Activated CD4-positive, alpha-beta T cell treated with anti-CD3 and anti-CD28 coated beads for 4 hours (primary cell): Measurements from ENCODE around the gene PIP5K1B.

Source experiments
- DNase-seq, 2 donors: peaks; one replicate each; pipeline ENCODE4 v3.0.0-alpha.2; 2020

The PIP5K1B gene

GRCh38 chr9:68870086-68870485 is 165.0 kb downstream of the PIP5K1B start:
- DNase-seq = no peak

- no peak for DNase-seq
Observed at GRCh38 chr9:68871236-68871635, 166.2 kb downstream of the PIP5K1B start.

DNA sequence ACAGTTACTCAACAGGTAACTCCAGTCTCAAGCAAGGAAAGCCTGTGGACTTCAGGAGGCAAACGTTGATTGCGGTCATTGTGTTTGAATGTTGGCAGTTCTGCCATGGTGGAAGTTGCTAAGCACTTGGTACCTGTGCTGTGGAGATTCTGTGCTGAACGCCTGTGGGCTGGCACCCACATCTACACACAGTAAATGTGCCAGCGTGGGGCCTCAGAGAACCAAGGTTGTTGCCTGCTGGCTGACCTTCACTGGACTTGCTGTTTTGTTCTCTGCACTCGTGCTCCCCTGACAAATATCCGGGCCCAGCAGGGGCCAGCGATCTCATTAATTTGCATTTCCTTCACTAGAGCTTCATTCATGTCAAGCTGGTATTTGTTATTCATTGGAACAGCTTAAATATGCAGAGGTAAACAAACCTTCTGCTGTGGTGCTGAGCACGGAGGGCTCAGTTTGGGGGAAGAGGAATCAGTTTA is 167.0 kb downstream of the PIP5K1B start:
- no peak for DNase-seq

DNA sequence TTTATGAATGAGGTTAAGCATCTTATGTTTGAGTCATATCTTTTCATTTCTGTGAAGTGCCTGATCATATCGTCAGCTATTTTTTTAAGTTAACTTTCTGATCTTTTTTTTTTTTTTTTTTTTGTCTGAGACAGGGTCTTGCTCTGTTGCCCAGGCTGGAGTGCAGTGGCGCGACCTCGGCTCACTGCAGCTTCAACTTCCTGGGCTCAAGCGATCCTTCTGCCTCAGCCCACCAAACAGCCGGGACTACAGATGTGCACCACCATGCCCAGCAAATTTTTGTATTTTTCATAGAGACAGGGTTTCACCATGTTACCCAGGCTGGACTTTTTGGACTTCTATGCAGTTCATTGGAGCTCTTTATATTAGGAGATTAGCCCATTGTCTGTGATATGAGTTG is 168.1 kb downstream of the PIP5K1B start:
- DNase-seq = no peak

DNA sequence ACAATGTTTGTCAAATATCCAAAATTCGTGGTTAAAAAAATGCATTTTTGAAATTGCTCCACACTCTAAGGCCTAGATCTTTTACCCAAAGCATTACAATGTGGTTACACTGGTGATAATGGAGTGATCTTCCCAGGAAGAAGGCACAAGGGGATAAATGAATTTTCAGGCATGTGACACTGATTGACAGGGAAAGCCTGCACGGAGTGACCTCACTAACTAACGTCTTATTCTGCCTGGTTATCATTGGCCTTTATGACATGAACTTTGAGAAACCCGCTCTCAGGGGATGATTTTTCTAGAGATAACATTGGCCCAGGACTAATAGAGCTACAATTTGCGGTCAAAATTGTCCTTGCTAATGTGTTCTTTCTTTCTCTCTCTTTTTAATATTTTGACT is 171.2 kb downstream of the PIP5K1B start:
- no peak for DNase-seq

- DNase-seq = no peak
Observed at GRCh38 chr9:68876681-68877080, 171.6 kb downstream of the PIP5K1B start.

- no peak for DNase-seq
Observed at GRCh38 chr9:68877219-68877618, 172.2 kb downstream of the PIP5K1B start.

- no peak for DNase-seq
Observed at GRCh38 chr9:68878450-68878849, 173.4 kb downstream of the PIP5K1B start.

DNA sequence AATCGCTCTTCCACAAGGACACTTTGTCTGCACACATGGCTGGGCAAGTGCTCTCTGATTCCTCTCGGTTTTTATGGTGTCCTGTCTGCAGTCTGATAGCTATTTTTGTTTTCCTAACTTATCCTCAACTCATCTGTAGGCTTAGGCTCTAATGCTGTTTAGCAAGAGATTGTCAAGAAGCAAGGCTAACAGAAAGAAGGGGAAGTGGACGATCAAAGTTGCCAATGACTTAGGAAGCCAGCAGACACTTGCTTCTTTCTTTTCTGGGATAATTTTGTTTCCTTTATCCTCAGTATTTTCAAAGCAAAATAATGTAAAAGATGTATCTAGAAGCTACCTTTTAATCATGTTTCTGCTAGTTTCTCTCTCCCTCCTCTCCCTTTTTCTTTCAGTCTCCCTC is 178.2 kb downstream of the PIP5K1B start:
- DNase-seq = no peak

GRCh38 chr9:68887232-68887631 is 182.2 kb downstream of the PIP5K1B start:
- no peak for DNase-seq

GRCh38 chr9:68894502-68894901 is 189.5 kb downstream of the PIP5K1B start:
- no peak for DNase-seq

- DNase-seq = no peak
Observed at GRCh38 chr9:68895741-68896478, 190.9 kb downstream of the PIP5K1B start.

- no peak for DNase-seq
Observed at GRCh38 chr9:68896486-68896885, 191.4 kb downstream of the PIP5K1B start.

- DNase-seq = no peak
Observed at GRCh38 chr9:68897577-68898145, 192.6 kb downstream of the PIP5K1B start.

DNA sequence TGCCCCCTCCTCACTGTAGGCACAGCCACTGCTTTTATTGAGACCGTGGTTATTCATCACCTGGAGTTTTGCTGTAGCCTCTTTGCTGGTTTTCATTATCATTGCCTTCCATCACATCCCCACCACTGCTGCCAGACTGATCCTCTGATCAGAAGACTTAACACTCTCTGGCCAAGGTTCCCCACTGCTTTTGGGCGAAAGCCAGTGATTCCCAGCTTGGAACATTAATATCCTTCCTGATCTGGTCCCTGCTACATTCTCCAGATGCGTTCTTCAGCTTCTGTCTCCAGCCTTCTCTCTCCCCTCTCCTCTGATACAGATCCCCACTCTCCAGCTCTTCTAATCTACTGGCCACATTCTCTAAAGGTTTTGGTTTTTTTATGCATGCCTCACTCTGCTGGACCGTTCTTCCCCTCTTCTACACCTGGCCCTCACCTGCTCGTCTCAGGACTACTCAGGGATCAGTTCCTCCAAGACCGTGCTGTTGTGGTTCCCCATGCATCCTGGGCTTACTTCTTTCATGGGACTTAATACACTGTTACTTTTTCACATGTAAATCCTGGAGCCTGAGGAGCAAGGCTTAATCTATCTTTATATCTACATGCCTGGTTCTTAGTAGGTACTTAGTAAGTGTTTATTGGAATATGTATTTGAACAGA is 193.9 kb downstream of the PIP5K1B start:
- DNase-seq = no peak

DNA sequence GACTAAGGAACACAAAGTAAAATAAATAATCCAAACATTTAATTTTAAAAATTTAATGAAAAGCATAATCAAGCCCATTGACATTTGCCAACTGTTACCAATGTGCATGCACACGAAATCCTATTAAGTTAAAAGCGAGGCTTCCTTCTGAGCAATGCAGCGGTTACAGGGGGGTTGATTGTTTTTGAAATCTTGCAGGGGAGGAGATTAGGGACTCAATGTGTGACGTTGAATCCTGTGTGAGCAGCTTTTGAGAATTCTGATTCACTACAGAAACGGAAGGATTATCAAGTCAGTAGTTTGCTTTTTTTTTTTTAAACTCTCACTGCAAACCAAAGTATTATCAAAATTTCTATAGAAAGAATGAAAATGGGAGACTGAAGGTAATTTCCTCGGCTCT is 199.4 kb downstream of the PIP5K1B start:
- no peak for DNase-seq

DNA sequence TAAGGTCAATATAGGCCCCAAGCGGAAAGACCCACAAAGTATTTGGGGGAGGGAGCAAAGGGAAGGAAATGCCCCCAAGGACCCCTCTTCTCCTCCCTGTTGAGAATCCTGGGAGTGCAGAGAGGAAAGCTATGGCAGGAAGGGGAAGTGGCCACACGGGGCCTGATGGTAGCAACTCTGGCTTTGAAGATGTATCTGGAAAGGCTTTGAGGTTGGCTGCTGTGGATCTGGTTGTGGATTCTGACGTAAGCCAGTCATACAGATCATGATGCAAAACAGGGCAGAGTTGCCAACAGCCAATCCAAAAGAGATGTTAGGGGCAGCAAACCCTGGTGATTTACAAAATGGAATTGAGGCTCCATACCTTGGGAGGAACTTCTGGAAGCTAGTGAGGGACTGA is 200.1 kb downstream of the PIP5K1B start:
- DNase-seq = no peak

GRCh38 chr9:68907910-68908309 is 202.9 kb downstream of the PIP5K1B start:
- DNase-seq = no peak

GRCh38 chr9:68912561-68912960 is 207.5 kb downstream of the PIP5K1B start:
- DNase-seq = no peak

GRCh38 chr9:68913054-68913453 is 208.0 kb downstream of the PIP5K1B start:
- DNase-seq = no peak

GRCh38 chr9:68914751-68915150 is 209.7 kb downstream of the PIP5K1B start:
- no peak for DNase-seq

GRCh38 chr9:68919661-68920060 is 214.6 kb downstream of the PIP5K1B start:
- no peak for DNase-seq

DNA sequence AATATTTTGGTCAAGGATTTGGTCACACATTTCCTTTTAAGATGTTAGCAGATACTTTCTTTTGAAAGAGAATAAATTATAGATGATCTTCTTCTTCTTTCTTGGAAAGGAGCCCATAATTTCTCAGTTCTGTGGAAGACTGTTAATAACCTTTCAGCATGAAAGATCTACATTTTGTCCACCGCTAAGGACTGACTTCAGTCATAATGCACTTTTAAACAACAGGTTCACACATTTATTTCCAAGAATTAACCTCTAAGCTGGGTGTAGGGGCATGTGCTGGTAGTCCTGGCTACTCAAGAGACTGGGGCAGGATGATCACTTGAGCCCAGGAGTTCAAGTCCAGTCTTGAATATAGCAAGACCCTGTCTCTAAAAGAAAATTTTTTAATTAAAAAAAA is 215.9 kb downstream of the PIP5K1B start:
- no peak for DNase-seq

DNA sequence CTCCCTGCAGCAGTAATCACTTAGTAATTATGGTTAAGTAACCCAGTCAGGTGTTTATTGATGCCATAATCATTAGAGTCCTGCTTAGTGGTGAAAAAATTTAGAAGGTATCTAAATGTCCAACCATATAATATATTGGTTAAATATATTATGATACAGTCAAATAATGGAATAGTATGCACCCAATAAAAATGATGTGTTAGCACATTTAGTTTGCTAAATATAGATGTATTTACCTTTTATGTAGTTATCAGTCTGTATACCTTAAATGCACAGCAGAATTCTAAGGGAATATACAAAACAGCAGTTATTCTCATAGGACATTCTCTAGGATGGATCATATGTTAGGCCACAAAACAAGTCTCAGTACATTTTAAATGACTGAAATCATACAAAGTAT is 218.4 kb downstream of the PIP5K1B start:
- no peak for DNase-seq
